ENCODE results near the gene NID1. TPM values are rescaled to one million over a fixed set of nuclear protein-coding genes. Genes with fewer than 3 reads are reported as not detected.

Gene NID1
- total and polyA plus RNA-seq, 9 of the 15 experiments (the other 6 are each of a cell fraction or from before 2014, with no cell fraction given), result 0.22 TPM; not detected in 8

GRCh38 chr1:235932090-235932510 lies 132.8 kb downstream of the NID1 start:
- Histone ChIP-seq H3K36me3 (ENCODE audit: control insufficient read depth, insufficient read depth, low read length) (no peaks in the 10 kb centered on the region), H4K20me1 (replicated peaks; ENCODE audit: control insufficient read depth, insufficient read depth, low read length) (no peaks in the 10 kb centered on the region; the same call in 1 of the 2 replicates), H3K27ac (ENCODE audit: extremely low read depth, low read depth, low read length) (no peak overlapping the region), H3K27me3 (ENCODE audit: control insufficient read depth in 2 of 2, insufficient read depth in 2 of 2, low read length in 2 of 2) (peaks cover 40 to 49% of the 10 kb centered on the region in 2 experiments), H3K4me2 (ENCODE audit: insufficient read depth, low read length) (no peak overlapping the region), H3K4me1 (replicated peaks in 1 of 2; ENCODE audit: control insufficient read depth in 2 of 2, insufficient read depth in 2 of 2, low read length in 2 of 2) (no peaks in the 10 kb centered on the region; a peak in 1 of 5 replicates), H3K9ac (ENCODE audit: insufficient read depth in 1 of 2, low read depth in 2 of 2, low read length in 2 of 2) (no peak overlapping the region), H3K79me2 (ENCODE audit: control insufficient read depth, insufficient read depth, low read length) (no peaks in the 10 kb centered on the region), H3K4me3 (no peak overlapping the region), H3K9me1 (ENCODE audit: control insufficient read depth, insufficient read depth, low read length) (no peaks in the 10 kb centered on the region), H3K9me3 (replicated peaks; ENCODE audit: control insufficient read depth, insufficient read depth, low read depth, low read length) (no peaks in the 10 kb centered on the region), H2AFZ (ENCODE audit: low read depth, low read length) (no peak overlapping the region)
- CTCF ChIA-PET (ENCODE audit: low intra/inter-chr PET ratio), result no interaction called here
- no TSS peak for BruUV-seq (replicated peaks)
- POLR2A ChIA-PET, result interaction anchor here (0.6 kb wide), 1 partner anchor 800 kb away, joined by 4 read pairs; no protein-coding TSS in a partner anchor
- TF ChIP-seq, protein P1, sequence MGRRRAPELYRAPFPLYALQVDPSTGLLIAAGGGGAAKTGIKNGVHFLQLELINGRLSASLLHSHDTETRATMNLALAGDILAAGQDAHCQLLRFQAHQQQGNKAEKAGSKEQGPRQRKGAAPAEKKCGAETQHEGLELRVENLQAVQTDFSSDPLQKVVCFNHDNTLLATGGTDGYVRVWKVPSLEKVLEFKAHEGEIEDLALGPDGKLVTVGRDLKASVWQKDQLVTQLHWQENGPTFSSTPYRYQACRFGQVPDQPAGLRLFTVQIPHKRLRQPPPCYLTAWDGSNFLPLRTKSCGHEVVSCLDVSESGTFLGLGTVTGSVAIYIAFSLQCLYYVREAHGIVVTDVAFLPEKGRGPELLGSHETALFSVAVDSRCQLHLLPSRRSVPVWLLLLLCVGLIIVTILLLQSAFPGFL (CRISPR knock-in tag; IDR thresholded peaks at IDR 0.05), result no peak
- TF ChIP-seq ZFX (CRISPR knock-in tag; IDR thresholded peaks at IDR 0.05) (no peak), ZNF143 (CRISPR knock-in tag; IDR thresholded peaks at IDR 0.05) (no peak), NR1H2 (CRISPR knock-in tag; IDR thresholded peaks at IDR 0.05) (no peak), CLOCK (CRISPR knock-in tag; IDR thresholded peaks at IDR 0.05; ENCODE audit: borderline replicate concordance) (no peak), ZNF134 (CRISPR knock-in tag; conservative IDR thresholded peaks at IDR 0.05) (no peak), ERF (CRISPR knock-in tag; IDR thresholded peaks at IDR 0.05) (no peak), ZFPM2 (CRISPR knock-in tag; IDR thresholded peaks at IDR 0.05) (no peak)
- ATAC-seq (no peak), DNase-seq (ENCODE audit: extremely low read depth in 1 of 4, low spot score in 3 of 4) (no peak), FAIRE-seq (no peak)
- under 1% methylated on average over 8 of the region's 8 CpGs for WGBS (ENCODE audit: insufficient coverage, low coverage, missing lambda C conversion rate)
- intact Hi-C loops (cut with micrococcal nuclease) (no loop called here), in situ Hi-C loops (cut with MboI) (no loop called here)

All from K562 (cell line).